B cell (primary cell): ENCODE results near the gene TRAPPC5. TPM values are rescaled to one million over a fixed set of nuclear protein-coding genes. Genes with fewer than 3 reads are reported as not detected.

ENCODE experiments used
- ATAC-seq: fragments of 200-7000 bp; cut with Tn5 transposase; one replicate; pipeline ENCODE4 v1.10.0; 2021; ENCODE audit warnings: low read depth, mild to moderate bottlenecking, moderate number of reproducible peaks, moderate library complexity
- CTCF ChIA-PET: fragments of 350-600 bp; sonication (Branson Sonifier 250); formaldehyde crosslinking; loops from one replicate; lab custom pipeline; 2021; ENCODE audit warnings: antibody characterized with exemption, inconsistent platforms; lab: Charles Lee
- POLR2A ChIA-PET: fragments of 350-600 bp; sonication (Branson Sonifier 250); formaldehyde crosslinking; loops from one replicate; lab custom pipeline; 2021; ENCODE audit warnings: antibody characterized with exemption; lab: Charles Lee
- DNase-seq: peaks from one replicate; pipeline ENCODE4 v3.0.0; 2013
- H2AFZ ChIP-seq: 2 replicates; pipeline ENCODE4 v1.6.1; 2012; ENCODE audit warnings: mild to moderate bottlenecking, low read depth, low read length; ENCODE audit not compliant: insufficient read depth, poor library complexity, severe bottlenecking
- H3K27ac ChIP-seq, 2 donors: 1 replicate in 1 of 2; 2 replicates in 1 of 2; pipeline ENCODE4 v1.5.1; 2012 to 2013; ENCODE audit warnings: low read length in 2 of 2, mild to moderate bottlenecking in 2 of 2, moderate library complexity in 1 of 2
- H3K27me3 ChIP-seq, 4 experiments: fragments of 200-600 bp in 1 of 4; sonication (generic) in 1 of 4; replicated peaks in 1 of 4; 1 replicate in 2 of 4; 2 replicates in 2 of 4; pipeline versions ENCODE4 v1.6.1 to v1.7.0; 2013 to 2016; ENCODE audit warnings: low read length in 3 of 4, mild to moderate bottlenecking in 2 of 4, mixed read lengths in 1 of 4, moderate library complexity in 1 of 4; ENCODE audit not compliant: insufficient read depth in 4 of 4, control insufficient read depth in 3 of 4; ENCODE audit errors: control extremely low read depth in 1 of 4
- H3K36me3 ChIP-seq, 2 experiments: replicated peaks in 1 of 2; 1 replicate in 1 of 2; 2 replicates in 1 of 2; pipeline versions ENCODE4 v1.6.1 to v1.7.1; 2013; ENCODE audit warnings: low read length in 1 of 2; ENCODE audit not compliant: insufficient read depth in 2 of 2, control insufficient read depth in 1 of 2; ENCODE audit errors: control extremely low read depth in 1 of 2, extremely low read depth in 1 of 2
- H3K4me1 ChIP-seq, 2 donors: fragments of 200-600 bp in 1 of 2; sonication (generic) in 1 of 2; 1 replicate in 1 of 2; 2 replicates in 1 of 2; pipeline versions ENCODE4 v1.5.1 to v1.6.1; 2013 to 2017; ENCODE audit warnings: low read length in 2 of 2; ENCODE audit not compliant: control insufficient read depth in 2 of 2, insufficient read depth in 2 of 2
- H3K4me2 ChIP-seq: replicated peaks from 2 replicates; pipeline ENCODE3; 2012; ENCODE audit warnings: mild to moderate bottlenecking, low read depth, low read length; ENCODE audit not compliant: poor library complexity, severe bottlenecking
- H3K4me3 ChIP-seq, 5 experiments: fragments of 200-600 bp in 1 of 5; sonication (generic) in 1 of 5; 1 replicate in 3 of 5; 2 replicates in 2 of 5; pipeline versions ENCODE4 v1.5.1 to v1.7.0; 2011 to 2016; ENCODE audit warnings: low read length in 4 of 5, mild to moderate bottlenecking in 4 of 5, low read depth in 2 of 5, control low read depth in 1 of 5, moderate library complexity in 1 of 5; ENCODE audit not compliant: insufficient read depth in 1 of 5; ENCODE audit errors: control extremely low read depth in 1 of 5, extremely low read depth in 1 of 5
- H3K79me2 ChIP-seq: fragments of 200-600 bp; sonication (generic); one replicate; pipeline ENCODE4 v1.6.0; 2016; ENCODE audit warnings: low read length; ENCODE audit not compliant: control insufficient read depth, insufficient read depth
- H3K9ac ChIP-seq: fragments of 200-600 bp; sonication (generic); 2 replicates; pipeline ENCODE4 v1.6.1; 2017; ENCODE audit warnings: mild to moderate bottlenecking, low read length, moderate library complexity
- H3K9me3 ChIP-seq, 3 donors: one replicate each; pipeline versions ENCODE4 v1.6.1 to v1.7.1; 2013; ENCODE audit warnings: low read length in 2 of 3; ENCODE audit not compliant: control insufficient read depth in 2 of 3, insufficient read depth in 1 of 3; ENCODE audit errors: control extremely low read depth in 1 of 3
- H4K20me1 ChIP-seq: 2 replicates; pipeline ENCODE4 v1.6.0; 2012; ENCODE audit warnings: mild to moderate bottlenecking, low read length; ENCODE audit not compliant: insufficient read depth, control insufficient read depth, poor library complexity, severe bottlenecking
- H3K27ac Mint-ChIP-seq: one replicate; pipeline ENCODE4 v1.8.0; 2021; ENCODE audit warnings: mixed read lengths
- H3K27me3 Mint-ChIP-seq: one replicate; pipeline ENCODE4 v1.8.0; 2021; ENCODE audit warnings: mixed read lengths
- H3K4me1 Mint-ChIP-seq: one replicate; pipeline ENCODE4 v1.8.0; 2021; ENCODE audit warnings: mixed read lengths
- H3K4me3 Mint-ChIP-seq: one replicate; pipeline ENCODE4 v1.8.0; 2021; ENCODE audit warnings: mixed read lengths
- H3K9me3 Mint-ChIP-seq: one replicate; pipeline ENCODE4 v1.8.0; 2022; ENCODE audit warnings: mixed read lengths; ENCODE audit not compliant: insufficient read depth
- CTCF ChIP-seq: fragments of 200-600 bp; IDR thresholded peaks from one replicate; pipeline ENCODE4 v1.8.0; 2022; ENCODE audit warnings: antibody characterized with exemption, mild to moderate bottlenecking
- EZH2 ChIP-seq: IDR thresholded peaks from 2 replicates; pipeline ENCODE4 v1.6.1; 2012; ENCODE audit warnings: borderline replicate concordance, low read depth, mild to moderate bottlenecking, moderate library complexity, low read length; ENCODE audit not compliant: insufficient read depth, poor library complexity, severe bottlenecking
- WGBS: methylation state at CpG from one replicate; pipeline ENCODE4 v1.1.5; 2013; ENCODE audit warnings: missing lambda C conversion rate; ENCODE audit not compliant: insufficient coverage; 5-methylcytosine and 5-hydroxymethylcytosine counted together
- intact Hi-C: fragments of 100-400 bp; cut with micrococcal nuclease; formaldehyde crosslinking; loops from one replicate; pipeline ENCODE4 v1.10.0; 2022
- polyA plus RNA-seq: library from polyadenylated mRNA; depleted of rRNA; stranded (reverse); fragments of >200 nt; gene quantifications from 2 replicates; pipeline ENCODE4 v1.2.3, GENCODE V29; 2012
- total RNA-seq, 2 donors: library from RNA; stranded (reverse); fragments of 120-200 nt in 1 of 2; gene quantifications; 1 replicate in 1 of 2; 2 replicates in 1 of 2; pipeline versions ENCODE4 v1.2.3 to v1.2.4, GENCODE V29; 2013 to 2022

TRAPPC5 gene
- total and polyA plus RNA-seq, 2 donors (not counting 1 experiment from before 2014, with no cell fraction given), result 61.5 to 64.9 TPM

- H3K27me3 Mint-ChIP-seq, result peaks cover 17% of the 10 kb centered on the region
- POLR2A ChIA-PET, result no interaction called here
- H3K27me3 ChIP-seq, result peaks cover 0 to 30% (median 14%) of the 10 kb centered on the region in 4 experiments
- no peaks in the 10 kb centered on the region for H3K79me2 ChIP-seq
- intact Hi-C loops, result no loop called here
- H3K4me1 ChIP-seq, result peaks cover 26 to 36% of the 10 kb centered on the region in 2 donors
- DNase-seq (no peak), ATAC-seq (no peak)
- no peak overlapping the region for H2AFZ ChIP-seq
- no peak overlapping the region for H3K27ac Mint-ChIP-seq
- no peak overlapping the region for H3K27ac ChIP-seq
- TF ChIP-seq CTCF, result no peak
- no peak for TF ChIP-seq EZH2
- 67% methylated on average over 3 of the region's 6 CpGs for WGBS
- H3K9ac ChIP-seq, result no peak overlapping the region
- no peaks in the 10 kb centered on the region for H3K9me3 Mint-ChIP-seq
- CTCF ChIA-PET, result no interaction called here
- H4K20me1 ChIP-seq, result no peaks in the 10 kb centered on the region
- no peak overlapping the region for H3K4me3 ChIP-seq
- no peak overlapping the region for H3K4me2 ChIP-seq
- H3K9me3 ChIP-seq, result peaks cover 0 to 16% (median 0%) of the 10 kb centered on the region in 3 donors
- H3K4me3 Mint-ChIP-seq, result no peak overlapping the region
- no peaks in the 10 kb centered on the region for H3K36me3 ChIP-seq
- H3K4me1 Mint-ChIP-seq, result peaks cover 30% of the 10 kb centered on the region
These were observed 52.7 kb downstream of the TRAPPC5 start for GRCh38 chr19:7733376-7733775.

GRCh38 chr19:7734220-7735203, 53.9 kb downstream of the TRAPPC5 start:
- Histone ChIP-seq H3K27ac (no peak overlapping the region), H3K79me2 (no peaks in the 10 kb centered on the region), H3K4me1 (peaks cover 14 to 24% of the 10 kb centered on the region in 2 donors), H3K9ac (no peak overlapping the region), H4K20me1 (no peaks in the 10 kb centered on the region), H3K4me3 (no peak overlapping the region), H3K36me3 (no peaks in the 10 kb centered on the region), H3K4me2 (no peak overlapping the region), H3K9me3 (peaks cover 0 to 10% (median 0%) of the 10 kb centered on the region in 3 donors), H2AFZ (no peak overlapping the region), H3K27me3 (peaks cover 0 to 19% (median 6%) of the 10 kb centered on the region in 4 experiments)
- no peak for DNase-seq
- ChIA-PET POLR2A (no interaction called here), CTCF (interaction anchor here (1.2 kb wide), 1 partner anchor 54 kb away, joined by 3 read pairs; the partner anchor contains the start of gene TRAPPC5)
- no peak for ATAC-seq
- intact Hi-C loops, result no loop called here
- Mint-ChIP-seq H3K9me3 (no peaks in the 10 kb centered on the region), H3K27ac (no peak overlapping the region), H3K4me1 (peaks cover 23% of the 10 kb centered on the region), H3K4me3 (no peak overlapping the region), H3K27me3 (peaks cover 9% of the 10 kb centered on the region)
- TF ChIP-seq CTCF, result no peak
- TF ChIP-seq EZH2, result no peak
- WGBS, result 79% methylated on average over 9 of the region's 12 CpGs
